GM12875 (cell line): ENCODE data around the gene DYNLT2.

Experiments used
- H3K4me3 ChIP-seq: one replicate; pipeline ENCODE4 v1.5.1; 2011; ENCODE audit warnings: low read depth, low read length, control low read depth
- CTCF ChIP-seq: IDR thresholded peaks from 2 replicates; pipeline ENCODE4 v1.5.1; 2011; ENCODE audit warnings: low read depth, mild to moderate bottlenecking, control low read depth, inconsistent platforms, low read length, moderate library complexity, borderline replicate concordance; ENCODE audit not compliant: insufficient read depth

Gene DYNLT2

DNA sequence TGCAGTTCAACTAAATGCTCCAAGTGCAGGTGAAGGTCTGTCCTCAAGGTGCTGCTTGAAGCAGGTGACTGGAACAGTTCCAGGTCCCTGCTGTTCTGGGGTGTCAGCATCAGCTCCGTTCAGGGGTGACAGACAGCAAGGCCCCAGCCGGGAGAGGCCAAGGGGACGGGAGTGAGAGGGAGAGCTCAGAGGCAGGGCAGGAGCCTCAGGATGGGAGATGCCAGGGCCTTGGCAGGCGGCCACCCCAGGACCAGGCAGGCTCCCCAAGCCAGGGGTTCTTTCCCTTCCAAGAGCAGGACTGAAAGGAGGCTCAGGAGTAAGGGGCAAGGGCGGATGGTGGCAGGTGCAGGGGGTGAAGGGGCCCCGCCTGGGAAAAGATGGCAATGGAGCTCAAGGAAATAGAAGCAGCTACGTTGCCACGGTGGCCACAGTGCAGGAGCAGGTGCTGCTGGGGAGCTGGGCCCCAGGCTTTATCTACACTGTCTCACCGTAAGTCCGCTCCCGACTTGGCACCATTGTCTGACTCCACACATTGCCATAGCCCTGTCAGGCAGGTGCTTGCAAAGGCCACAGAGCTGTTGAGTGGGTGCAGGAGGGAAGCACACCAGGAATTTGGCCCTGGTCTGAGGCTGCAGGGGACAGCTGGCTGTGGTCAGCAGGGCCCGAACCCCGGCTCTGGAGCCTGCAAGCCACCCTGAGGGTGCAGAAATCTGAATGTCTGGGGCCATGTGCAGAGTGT, 43.1 kb upstream of the DYNLT2 start:
- H3K4me3 ChIP-seq = no peak overlapping the region
- no peak for TF ChIP-seq CTCF

DNA sequence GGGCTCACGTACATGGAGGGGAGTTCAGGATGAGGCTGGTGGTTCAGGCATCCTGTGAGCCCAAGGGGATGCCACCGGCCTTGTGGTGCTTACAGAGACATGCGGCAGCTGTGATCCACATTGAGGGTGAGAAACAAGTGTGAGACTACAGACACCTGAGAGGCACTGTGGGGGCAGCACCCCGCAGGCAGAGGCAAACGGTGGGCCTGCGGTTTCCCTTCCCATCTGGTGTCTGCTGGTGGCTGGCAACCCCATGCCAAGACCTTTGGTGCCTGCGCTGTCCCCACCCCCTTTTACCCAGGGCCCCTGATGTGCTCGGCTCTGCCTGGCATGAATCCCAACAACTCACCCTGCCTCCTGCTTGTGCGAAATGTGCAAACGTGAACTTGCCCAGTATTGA, 42.0 kb upstream of the DYNLT2 start:
- no peak overlapping the region for H3K4me3 ChIP-seq
- TF ChIP-seq CTCF = no peak

DNA sequence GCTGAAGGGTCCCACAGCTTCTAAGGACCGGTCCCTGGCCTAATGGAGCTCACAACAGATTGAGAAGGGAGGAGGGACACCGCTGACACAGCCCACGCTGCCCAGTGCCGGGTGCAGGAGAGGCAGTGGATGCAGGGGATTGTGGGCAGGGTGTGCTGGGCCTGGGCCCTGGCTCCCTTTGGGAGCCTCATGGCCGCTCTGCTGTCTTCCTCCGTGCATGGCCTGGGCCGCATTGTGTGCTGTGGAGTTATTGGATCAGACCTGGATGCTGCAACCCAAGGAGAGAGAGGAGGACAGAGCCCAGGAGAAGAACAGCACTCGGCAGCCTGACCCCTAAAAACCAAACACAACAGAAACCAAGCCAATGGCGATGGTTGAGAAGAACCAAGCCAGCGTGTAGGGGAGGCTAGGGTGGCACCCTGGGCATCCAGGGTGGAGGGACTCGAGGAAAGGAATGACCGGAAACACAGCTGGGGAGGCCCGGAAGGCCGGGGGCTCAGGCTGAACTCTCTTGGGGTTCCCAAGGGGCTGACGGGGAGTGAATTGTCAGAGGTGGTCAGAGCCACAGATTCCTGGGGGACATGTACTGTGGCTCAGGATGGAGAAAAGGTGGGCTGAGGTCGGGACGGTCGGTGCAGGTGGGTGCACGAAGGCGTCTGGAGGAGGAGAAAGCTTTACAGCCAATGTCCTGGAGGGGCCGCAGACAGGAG, 41.1 kb upstream of the DYNLT2 start:
- H3K4me3 ChIP-seq = no peak overlapping the region
- TF ChIP-seq CTCF = no peak

DNA sequence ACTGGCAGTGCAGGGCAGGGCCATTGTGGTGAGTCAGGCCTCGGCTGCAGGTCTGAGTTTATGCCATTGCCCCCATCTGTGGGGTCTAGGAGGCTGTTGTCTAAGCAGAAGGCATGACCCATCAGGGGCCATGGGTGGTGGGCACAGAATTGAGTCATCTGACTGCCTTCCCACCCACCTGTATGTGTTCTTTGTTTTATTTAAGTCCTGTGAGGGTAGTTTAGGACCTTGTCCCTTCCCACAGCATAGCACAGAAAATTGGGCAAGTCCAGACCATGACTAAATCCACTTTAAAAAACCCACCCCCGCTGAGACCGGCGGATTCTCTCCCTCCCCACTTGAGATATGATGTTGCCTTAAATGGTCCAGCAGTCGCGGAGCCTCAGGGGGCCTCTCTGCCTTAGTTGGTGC, 40.4 kb upstream of the DYNLT2 start:
- no peak overlapping the region for H3K4me3 ChIP-seq
- no peak for TF ChIP-seq CTCF

- peak overlapping the region; percentile 3 for H3K4me3 ChIP-seq
- peak; percentile 95 for TF ChIP-seq CTCF
Observed at GRCh38 chr6:169789944-169790927, 38.9 kb upstream of the DYNLT2 start.

DNA sequence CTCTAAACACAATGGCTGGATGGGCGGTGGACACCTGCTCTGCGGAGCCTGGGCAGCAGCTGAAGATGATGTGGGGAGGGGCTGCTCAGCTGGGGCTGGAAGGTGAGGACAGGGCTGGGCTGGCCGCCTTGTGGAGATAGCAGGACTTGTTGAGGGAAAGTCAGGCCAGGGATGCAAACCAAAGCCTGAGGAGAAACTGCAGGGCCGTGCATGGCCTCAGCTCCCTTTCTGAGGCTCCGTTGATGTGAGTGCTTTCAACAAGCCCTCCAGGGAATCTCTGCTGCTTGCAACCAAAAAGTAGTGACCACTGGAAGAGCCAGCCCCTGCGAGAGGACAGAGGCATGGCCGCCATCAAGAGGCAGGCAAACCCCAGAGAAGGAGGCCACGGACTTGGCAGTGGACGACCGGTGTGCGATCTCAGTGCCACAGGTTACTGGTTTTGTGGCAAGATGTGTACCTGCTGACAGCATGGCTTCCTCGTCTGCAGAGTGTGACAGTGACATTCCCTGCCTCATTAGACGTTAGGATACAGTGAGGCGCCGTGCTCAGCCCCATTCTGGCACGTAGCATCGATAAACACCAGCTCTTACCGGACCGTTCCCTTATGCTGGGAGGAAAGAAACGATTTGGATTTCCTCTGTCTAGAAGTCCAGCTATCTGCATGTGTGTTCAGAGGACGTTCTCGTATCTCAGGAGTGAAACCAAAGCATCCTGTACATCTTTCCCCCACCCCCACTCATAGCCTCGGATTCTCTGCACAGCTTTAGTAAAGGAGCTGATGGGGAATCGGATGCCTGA, 38.0 kb upstream of the DYNLT2 start:
- TF ChIP-seq CTCF = no peak
- H3K4me3 ChIP-seq = no peak overlapping the region
